BLaER1 treated with 17β-estradiol and CSF1 and Interleukin-3, amounts not matched to agents 10 nM and 100 nM (cell line): ENCODE measurements around the gene SCAMP2.

Experiments
- H3K27ac ChIP-seq, 11 experiments: shearing (Covaris generic); formaldehyde crosslinking; 2 replicates each; pipeline ENCODE4 v1.8.1; 2022
- H3K27me3 ChIP-seq, 11 experiments: shearing (Covaris generic); formaldehyde crosslinking; 2 replicates each; pipeline ENCODE4 v1.8.1; 2022
- H3K36me3 ChIP-seq, 11 experiments: shearing (Covaris generic); formaldehyde crosslinking; 2 replicates each; pipeline ENCODE4 v1.8.1; 2022
- H3K4me1 ChIP-seq, 10 experiments: shearing (Covaris generic); formaldehyde crosslinking; 2 replicates each; pipeline ENCODE4 v1.8.1; 2022
- H3K4me2 ChIP-seq, 11 experiments: shearing (Covaris generic); formaldehyde crosslinking; 2 replicates each; pipeline ENCODE4 v1.8.1; 2022
- H3K4me3 ChIP-seq, 10 experiments: shearing (Covaris generic); formaldehyde crosslinking; 2 replicates each; pipeline ENCODE4 v1.8.1; 2022
- H3K9ac ChIP-seq, 11 experiments: shearing (Covaris generic); formaldehyde crosslinking; 2 replicates each; pipeline ENCODE4 v1.8.1; 2022
- H3K9me3 ChIP-seq, 11 experiments: shearing (Covaris generic); formaldehyde crosslinking; replicated peaks in 1 of 11; 2 replicates each; pipeline ENCODE4 v1.8.1; 2022
- H4K20me1 ChIP-seq, 11 experiments: shearing (Covaris generic); formaldehyde crosslinking; 2 replicates each; pipeline ENCODE4 v1.8.1; 2022
- Cebpa-rat ChIP-seq, 11 experiments: shearing (Covaris generic); IDR thresholded peaks; 2 replicates each; pipeline ENCODE4 v1.8.1; 2022

The SCAMP2 gene

DNA sequence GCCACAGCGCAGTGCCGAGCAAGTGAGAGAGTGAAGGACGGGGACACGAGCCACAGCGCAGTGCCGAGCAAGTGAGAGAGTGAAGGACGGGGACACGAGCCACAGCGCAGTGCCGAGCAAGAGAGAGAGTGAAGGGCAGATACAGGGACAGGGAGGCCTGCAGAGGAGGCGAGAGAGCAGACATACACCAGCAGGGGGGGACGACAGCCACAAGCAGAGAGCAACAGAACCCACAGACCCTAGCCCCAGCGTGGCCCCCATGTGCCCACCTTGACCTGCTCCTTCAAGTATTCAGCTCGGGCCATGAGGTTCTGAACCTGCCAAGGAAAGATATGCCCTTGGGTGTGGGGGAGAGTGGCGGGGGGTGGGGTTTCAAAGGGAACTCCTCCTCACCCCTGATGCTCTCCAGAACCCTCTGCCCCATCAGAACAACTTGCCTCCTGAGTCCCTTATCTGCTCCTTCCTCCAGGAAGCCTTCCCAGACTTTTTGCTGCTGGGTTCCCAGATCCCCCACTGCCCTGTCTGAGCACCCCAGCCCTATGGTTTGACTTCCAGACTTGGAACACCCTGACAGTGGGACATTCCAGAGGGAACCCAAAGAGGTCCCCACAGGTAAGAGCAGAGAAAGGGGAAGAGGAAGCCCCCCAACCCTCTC is 35.6 kb downstream of the SCAMP2 start:
- Histone ChIP-seq H3K36me3 (peaks cover 17 to 56% (median 36%) of the 10 kb centered on the region in 11 experiments), H3K4me3 (no peak overlapping the region), H3K9ac (peak overlapping the region in 4 of 11 experiments; percentile 29 to 54 (median 44); a peak in 2 of 22 replicates), H3K4me1 (peaks cover 56 to 80% (median 76%) of the 10 kb centered on the region in 10 experiments), H4K20me1 (peaks cover 0 to 68% (median 20%) of the 10 kb centered on the region in 11 experiments; a peak in 13 of 22 replicates), H3K9me3 (no peaks in the 10 kb centered on the region), H3K4me2 (peak overlapping the region in 1 of 11 experiments; percentile 92; a peak in 1 of 22 replicates), H3K27ac (peak overlapping the region in 2 of 11 experiments; percentile 22 to 43; a peak in 2 of 22 replicates), H3K27me3 (no peaks in the 10 kb centered on the region)
- no peak for TF ChIP-seq Cebpa-rat (IDR thresholded peaks at IDR 0.05)

DNA sequence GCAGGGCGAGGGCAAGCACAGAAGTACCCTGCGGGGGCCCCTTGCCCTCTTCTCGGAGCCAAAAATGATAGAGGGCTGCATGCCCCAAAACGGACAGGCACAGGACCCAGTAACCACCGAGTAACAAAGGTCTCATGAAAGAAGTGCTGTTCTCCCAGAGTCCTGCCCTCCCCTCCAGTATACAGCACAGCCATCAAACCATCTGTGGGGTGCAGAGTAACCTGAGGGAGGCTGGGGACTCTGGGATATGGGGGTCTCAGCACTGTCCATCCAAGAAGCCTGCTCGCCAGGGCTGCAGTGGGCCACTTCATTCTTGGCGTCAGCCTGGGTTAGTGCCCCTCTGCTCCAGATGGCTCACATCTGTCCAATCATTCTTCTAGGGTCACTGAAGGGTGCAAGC is 36.3 kb downstream of the SCAMP2 start:
- H3K4me2 ChIP-seq = no peak overlapping the region
- peaks cover 17 to 56% (median 36%) of the 10 kb centered on the region in 11 experiments for H3K36me3 ChIP-seq
- no peak for TF ChIP-seq Cebpa-rat (IDR thresholded peaks at IDR 0.05)
- no peaks in the 10 kb centered on the region for H3K9me3 ChIP-seq
- peaks cover 0 to 74% (median 20%) of the 10 kb centered on the region in 11 experiments; a peak in 13 of 22 replicates for H4K20me1 ChIP-seq
- H3K27ac ChIP-seq = no peak overlapping the region
- H3K4me3 ChIP-seq = no peak overlapping the region
- no peaks in the 10 kb centered on the region for H3K27me3 ChIP-seq
- H3K4me1 ChIP-seq = peaks cover 60 to 80% (median 76%) of the 10 kb centered on the region in 10 experiments
- H3K9ac ChIP-seq = no peak overlapping the region; a peak in 1 of 22 replicates

DNA sequence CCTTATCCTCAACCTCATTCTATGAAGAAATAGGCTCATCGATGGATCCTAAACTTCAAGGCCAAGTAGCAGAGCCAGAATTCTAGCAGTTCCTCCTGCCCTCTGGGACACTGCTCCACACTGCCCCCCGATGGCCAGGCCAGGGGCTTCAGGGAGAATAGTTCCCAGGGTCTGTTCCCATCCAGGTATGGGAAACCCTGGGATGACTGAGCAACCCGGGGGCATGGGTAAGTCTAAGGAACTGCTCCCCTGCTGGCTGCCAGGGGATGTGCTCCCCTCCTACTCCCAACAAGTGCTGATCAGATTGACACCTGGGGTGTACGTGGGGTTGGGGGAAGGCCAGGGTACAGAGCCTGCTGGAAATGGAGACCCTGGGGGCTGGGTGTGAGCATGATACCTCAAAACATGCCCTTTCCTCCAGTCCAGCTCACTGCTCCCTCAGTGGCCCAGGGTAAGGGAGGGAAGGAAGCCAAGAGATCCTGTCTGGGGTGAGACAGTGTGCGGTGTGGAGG is 37.8 kb downstream of the SCAMP2 start:
- H4K20me1 ChIP-seq = peaks cover 0 to 59% (median 19%) of the 10 kb centered on the region in 11 experiments; a peak in 13 of 22 replicates
- no peak overlapping the region for H3K4me3 ChIP-seq
- no peak overlapping the region for H3K9ac ChIP-seq
- no peaks in the 10 kb centered on the region for H3K27me3 ChIP-seq
- no peak overlapping the region for H3K27ac ChIP-seq
- peak overlapping the region in 6 of 11 experiments; percentile 70 to 87 (median 84); a peak in 3 of 22 replicates for H3K4me2 ChIP-seq
- no peak for TF ChIP-seq Cebpa-rat (IDR thresholded peaks at IDR 0.05)
- no peaks in the 10 kb centered on the region for H3K9me3 ChIP-seq
- H3K4me1 ChIP-seq = peaks cover 47 to 77% (median 74%) of the 10 kb centered on the region in 10 experiments
- H3K36me3 ChIP-seq = peaks cover 14 to 48% (median 33%) of the 10 kb centered on the region in 11 experiments

DNA sequence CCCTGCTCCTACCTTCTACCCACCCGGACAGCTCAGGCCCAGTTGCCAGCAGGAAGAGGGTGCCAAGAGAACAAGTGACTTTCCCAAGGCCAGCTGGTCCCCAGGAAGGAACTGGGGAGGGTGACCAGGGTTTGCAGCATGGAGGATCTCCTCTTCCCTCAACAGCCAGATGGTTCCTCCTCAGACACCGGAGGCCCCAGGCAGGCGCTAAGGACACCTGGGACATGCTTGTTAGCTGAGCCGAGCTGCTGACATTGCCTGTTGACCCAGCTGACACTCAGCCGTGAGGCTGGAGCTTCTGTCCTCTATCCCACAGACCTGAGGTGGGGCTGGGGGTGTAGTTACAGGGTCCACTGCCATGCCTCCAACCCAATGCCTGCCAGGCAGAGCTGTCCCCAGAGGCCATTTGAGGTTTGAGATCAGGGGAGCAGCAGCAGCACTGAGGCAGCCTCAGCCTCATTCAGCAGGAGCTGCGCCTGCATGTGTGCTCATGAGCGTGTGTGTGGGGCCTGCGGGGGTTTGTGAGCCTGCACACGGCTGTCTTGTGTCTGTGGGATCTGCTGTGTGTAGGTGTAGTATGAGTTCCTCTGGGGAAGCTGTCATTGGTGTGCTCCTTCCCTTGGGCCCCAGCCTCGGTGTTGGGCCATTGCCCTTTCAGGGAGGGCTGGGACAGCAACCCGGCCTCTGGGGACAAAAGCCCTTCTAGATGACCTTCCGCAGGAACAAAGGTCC is 39.6 kb downstream of the SCAMP2 start:
- Histone ChIP-seq H3K27ac (peak overlapping the region in 8 of 11 experiments; percentile 20 to 63 (median 42); a peak in 15 of 22 replicates), H4K20me1 (peaks cover 0 to 46% (median 7%) of the 10 kb centered on the region in 11 experiments; a peak in 9 of 22 replicates), H3K4me1 (peaks cover 29 to 60% (median 56%) of the 10 kb centered on the region in 10 experiments), H3K4me3 (peak overlapping the region in 1 of 10 experiments; percentile 17; a peak in 2 of 20 replicates), H3K36me3 (peaks cover 14 to 33% (median 30%) of the 10 kb centered on the region in 11 experiments), H3K27me3 (0 out of 22 replicates have a peak, but pooled peaks cover 0 to 3% (median 0%) of the 10 kb centered on the region in 11 experiments), H3K9me3 (no peaks in the 10 kb centered on the region), H3K9ac (peak overlapping the region in 9 of 11 experiments; percentile 5 to 65 (median 37); a peak in 14 of 22 replicates), H3K4me2 (peak overlapping the region; percentile 59 to 87 (median 80))
- TF ChIP-seq Cebpa-rat (IDR thresholded peaks at IDR 0.05) = no peak

DNA sequence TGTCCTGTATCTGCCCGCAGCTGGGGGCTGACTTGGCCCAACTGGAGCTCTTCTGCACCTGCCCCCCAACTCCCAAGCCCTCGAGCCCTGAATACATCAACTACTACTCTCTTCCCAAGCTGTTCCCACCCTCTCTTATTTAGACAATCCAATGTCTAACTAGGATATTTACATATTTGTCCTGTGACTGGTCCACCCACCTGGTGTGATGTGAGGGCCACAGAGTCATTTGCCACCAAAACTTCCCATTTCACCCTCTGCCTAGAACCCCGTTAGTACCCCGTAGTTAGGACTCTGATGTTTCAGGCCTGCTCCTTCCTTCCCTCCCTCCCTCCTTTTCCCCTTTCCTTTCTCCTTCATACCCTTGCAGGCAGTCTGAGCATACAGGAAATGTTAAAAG is 40.3 kb downstream of the SCAMP2 start:
- H3K4me3 ChIP-seq = no peak overlapping the region
- peak overlapping the region; percentile 59 to 87 (median 80) for H3K4me2 ChIP-seq
- peaks cover 28 to 54% (median 49%) of the 10 kb centered on the region in 10 experiments for H3K4me1 ChIP-seq
- H3K36me3 ChIP-seq = peaks cover 14 to 26% (median 23%) of the 10 kb centered on the region in 11 experiments; a peak in 21 of 22 replicates
- no peak for TF ChIP-seq Cebpa-rat (IDR thresholded peaks at IDR 0.05)
- peak overlapping the region in 6 of 11 experiments; percentile 40 to 63 (median 48); a peak in 11 of 22 replicates for H3K27ac ChIP-seq
- H3K27me3 ChIP-seq = peaks cover 0 to 4% (median 0%) of the 10 kb centered on the region in 11 experiments; a peak in 2 of 22 replicates
- no peaks in the 10 kb centered on the region for H3K9me3 ChIP-seq
- H4K20me1 ChIP-seq = peaks cover 0 to 44% (median 7%) of the 10 kb centered on the region in 11 experiments; a peak in 9 of 22 replicates
- H3K9ac ChIP-seq = peak overlapping the region in 6 of 11 experiments; percentile 11 to 65 (median 33); a peak in 5 of 22 replicates

DNA sequence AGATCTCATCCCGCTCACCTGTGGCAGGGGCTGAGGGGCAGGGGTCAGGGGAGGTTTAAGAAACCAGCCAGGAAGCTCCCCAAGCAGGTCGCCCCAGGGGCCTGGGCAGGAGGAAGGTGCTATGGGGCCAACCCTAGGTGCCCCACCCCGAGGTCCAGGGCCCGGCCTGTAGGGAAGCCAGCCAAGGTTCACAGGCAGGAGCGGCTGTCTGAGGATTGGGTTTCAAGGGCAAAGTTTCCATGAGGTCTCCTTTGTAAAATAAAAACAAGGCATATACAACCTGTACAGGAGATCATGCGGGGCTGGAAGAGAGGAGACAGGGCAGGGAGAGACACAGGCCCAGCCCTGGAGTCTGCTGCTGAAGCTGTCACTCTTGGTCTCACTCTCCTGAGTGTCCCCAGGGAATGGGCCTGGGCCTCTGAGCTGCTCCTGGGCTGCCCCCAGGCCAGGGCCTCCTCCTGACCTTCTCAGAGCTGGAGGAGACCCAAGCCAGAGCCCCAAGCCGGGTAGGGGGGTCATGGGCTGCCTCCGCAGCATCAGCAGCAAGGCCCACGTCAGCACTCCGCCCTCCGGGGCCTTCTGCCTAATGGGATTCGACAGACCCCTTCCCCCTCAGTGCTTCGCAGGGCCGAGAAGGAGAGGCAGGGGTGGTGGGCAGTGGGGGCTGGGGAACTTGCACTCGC is 41.2 kb downstream of the SCAMP2 start:
- Histone ChIP-seq H3K27me3 (peaks cover 0 to 9% (median 1%) of the 10 kb centered on the region in 11 experiments; a peak in 7 of 22 replicates), H3K4me1 (peaks cover 28 to 54% (median 48%) of the 10 kb centered on the region in 10 experiments), H3K36me3 (peaks cover 10 to 18% (median 15%) of the 10 kb centered on the region in 11 experiments; a peak in 20 of 22 replicates)

DNA sequence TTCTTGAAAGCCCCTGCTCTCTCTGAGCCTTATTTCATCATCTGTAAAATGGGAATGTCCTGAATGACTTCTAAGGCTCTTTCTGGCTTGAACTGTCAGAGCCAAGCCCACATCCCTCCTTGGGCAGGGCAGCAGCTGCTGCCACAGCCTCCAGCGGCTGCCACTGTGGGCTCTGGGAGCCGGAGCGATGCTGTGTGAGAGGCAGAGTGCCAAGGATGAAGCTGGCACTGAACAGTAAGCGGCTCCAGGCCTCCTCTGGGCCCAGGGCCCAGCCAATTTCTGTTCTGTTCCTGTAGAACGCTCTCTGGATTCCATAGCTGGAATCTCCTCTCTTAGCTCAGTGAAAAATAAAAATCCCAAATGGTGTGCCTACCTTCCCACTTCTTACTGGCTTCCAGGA is 42.3 kb downstream of the SCAMP2 start:
- TF ChIP-seq Cebpa-rat (IDR thresholded peaks at IDR 0.05) = no peak
- Histone ChIP-seq H3K27ac (no peak overlapping the region), H3K9me3 (no peaks in the 10 kb centered on the region), H3K27me3 (peaks cover 0 to 12% (median 5%) of the 10 kb centered on the region in 11 experiments; a peak in 7 of 22 replicates), H3K9ac (peak overlapping the region in 2 of 11 experiments; percentile 29 to 53; a peak in 1 of 22 replicates), H3K4me3 (no peak overlapping the region), H3K4me1 (peaks cover 28 to 54% (median 48%) of the 10 kb centered on the region in 10 experiments), H3K36me3 (peaks cover 2 to 7% (median 5%) of the 10 kb centered on the region in 11 experiments; a peak in 11 of 22 replicates), H4K20me1 (peaks cover 0 to 27% (median 7%) of the 10 kb centered on the region in 11 experiments; a peak in 9 of 22 replicates), H3K4me2 (peak overlapping the region in 8 of 11 experiments; percentile 59 to 87 (median 82); a peak in 14 of 22 replicates)

More for the DNA sequence above, 41.2 kb downstream of the SCAMP2 start:
- no peak for TF ChIP-seq Cebpa-rat (IDR thresholded peaks at IDR 0.05)
- H3K27ac ChIP-seq = peak overlapping the region in 3 of 11 experiments; percentile 54 to 63 (median 56); a peak in 6 of 22 replicates
- H3K4me3 ChIP-seq = no peak overlapping the region
- peaks cover 0 to 35% (median 9%) of the 10 kb centered on the region in 11 experiments; a peak in 9 of 22 replicates for H4K20me1 ChIP-seq
- H3K9me3 ChIP-seq = no peaks in the 10 kb centered on the region
- H3K4me2 ChIP-seq = peak overlapping the region in 10 of 11 experiments; percentile 59 to 87 (median 76); a peak in 21 of 22 replicates
- peak overlapping the region in 6 of 11 experiments; percentile 7 to 63 (median 33); a peak in 5 of 22 replicates for H3K9ac ChIP-seq
